Left ventricle myocardium inferior (tissue), 1 donor: Measurements from ENCODE around the gene APCDD1. TPM values are rescaled to one million over a fixed set of nuclear protein-coding genes. Genes with fewer than 3 reads are reported as not detected.
"Not testable (repeated sequence)": the region's sequence is repeated elsewhere in the genome, so short reads cannot be mapped to it uniquely, and the experiment has no call there.

Source experiments
- DNase-seq: peaks from one replicate; pipeline ENCODE4 v3.0.0-alpha.2; 2020
- H3K27ac ChIP-seq: fragments of 200-600 bp; replicated peaks from 2 replicates; pipeline ENCODE4 v1.8.0; 2021
- H3K27me3 ChIP-seq: fragments of 200-600 bp; 2 replicates; pipeline ENCODE4 v1.8.0; 2021; ENCODE audit warnings: low read depth
- H3K36me3 ChIP-seq: fragments of 200-600 bp; 2 replicates; pipeline ENCODE4 v1.8.0; 2021
- H3K4me1 ChIP-seq: fragments of 200-600 bp; 2 replicates; pipeline ENCODE4 v1.8.0; 2021
- H3K4me3 ChIP-seq: fragments of 200-600 bp; 2 replicates; pipeline ENCODE4 v1.8.0; 2021; ENCODE audit warnings: mild to moderate bottlenecking, moderate library complexity
- H3K9me3 ChIP-seq: fragments of 200-600 bp; replicated peaks from 2 replicates; pipeline ENCODE4 v1.8.0; 2021
- CTCF ChIP-seq: fragments of 200-600 bp; IDR thresholded peaks from 2 replicates; pipeline ENCODE4 v1.8.0; 2021; ENCODE audit warnings: antibody characterized with exemption, mild to moderate bottlenecking, borderline replicate concordance
- intact Hi-C: fragments of 100-400 bp; cut with micrococcal nuclease; formaldehyde crosslinking; loops from one replicate; pipeline ENCODE4 v1.11.0; 2022
- total RNA-seq: library from RNA; stranded (reverse); fragmentation: NEBNext Ultra II Directional; extraction: Animal tissue kit (Norgen Biotek cat#: 25700); gene quantifications from one replicate; pipeline ENCODE4 v1.2.1, GENCODE V29; 2021
- donor health status: DM: no; HTN: yes; CAD: no; lungs with severe emphysema.

The APCDD1 gene
- total RNA-seq, 1 donor from 2014 or later = 38.0 TPM

- Histone ChIP-seq H3K27ac (no peak overlapping the region), H3K36me3 (peaks cover 3% of the 10 kb centered on the region), H3K4me3 (no peak overlapping the region), H3K9me3 (no peaks in the 10 kb centered on the region), H3K4me1 (peaks cover 78% of the 10 kb centered on the region), H3K27me3 (no peaks in the 10 kb centered on the region)
- no peak for DNase-seq
- no peak for TF ChIP-seq CTCF
- intact Hi-C loops = no loop called here
These were observed 74.0 kb downstream of the APCDD1 start for GRCh38 chr18:10528439-10528838.

GRCh38 chr18:10530002-10530401 is 75.6 kb downstream of the APCDD1 start:
- H3K4me3 ChIP-seq = no peak overlapping the region
- no peaks in the 10 kb centered on the region for H3K27me3 ChIP-seq
- no peak for DNase-seq
- peak overlapping the region; percentile 36 for H3K27ac ChIP-seq
- no peaks in the 10 kb centered on the region for H3K9me3 ChIP-seq
- intact Hi-C loops = no loop called here
- no peak for TF ChIP-seq CTCF
- H3K4me1 ChIP-seq = peaks cover 85% of the 10 kb centered on the region
- peaks cover 16% of the 10 kb centered on the region for H3K36me3 ChIP-seq

- peaks cover 16% of the 10 kb centered on the region for H3K36me3 ChIP-seq
- DNase-seq = no peak
- peaks cover 79% of the 10 kb centered on the region for H3K4me1 ChIP-seq
- H3K27ac ChIP-seq = peak overlapping the region; percentile 36
- no peak for TF ChIP-seq CTCF
- H3K4me3 ChIP-seq = no peak overlapping the region
- no peaks in the 10 kb centered on the region for H3K27me3 ChIP-seq
- H3K9me3 ChIP-seq = no peaks in the 10 kb centered on the region
- intact Hi-C loops = no loop called here
These were observed 76.4 kb downstream of the APCDD1 start for GRCh38 chr18:10530852-10531251.

GRCh38 chr18:10533111-10533510 is 78.7 kb downstream of the APCDD1 start:
- no peak for TF ChIP-seq CTCF
- Histone ChIP-seq H3K27me3 (no peaks in the 10 kb centered on the region), H3K4me3 (no peak overlapping the region), H3K9me3 (no peaks in the 10 kb centered on the region), H3K4me1 (peaks cover 57% of the 10 kb centered on the region), H3K36me3 (peaks cover 22% of the 10 kb centered on the region), H3K27ac (no peak overlapping the region)
- DNase-seq = no peak
- intact Hi-C loops = no loop called here

- H3K27ac ChIP-seq = no peak overlapping the region
- no peak for DNase-seq
- intact Hi-C loops = no loop called here
- H3K27me3 ChIP-seq = no peaks in the 10 kb centered on the region
- no peak for TF ChIP-seq CTCF
- no peaks in the 10 kb centered on the region for H3K9me3 ChIP-seq
- peaks cover 49% of the 10 kb centered on the region for H3K36me3 ChIP-seq
- H3K4me3 ChIP-seq = no peak overlapping the region
- H3K4me1 ChIP-seq = peaks cover 25% of the 10 kb centered on the region
These were observed 81.8 kb downstream of the APCDD1 start for GRCh38 chr18:10536280-10536679.

- H3K36me3 ChIP-seq = peaks cover 61% of the 10 kb centered on the region
- no peaks in the 10 kb centered on the region for H3K27me3 ChIP-seq
- no peak overlapping the region for H3K27ac ChIP-seq
- intact Hi-C loops = no loop called here
- no peak for TF ChIP-seq CTCF
- peaks cover 17% of the 10 kb centered on the region for H3K4me1 ChIP-seq
- no peak for DNase-seq
- no peak overlapping the region for H3K4me3 ChIP-seq
- H3K9me3 ChIP-seq = no peaks in the 10 kb centered on the region
These were observed 83.3 kb downstream of the APCDD1 start for GRCh38 chr18:10537765-10538164.

GRCh38 chr18:10539124-10539523 is 84.7 kb downstream of the APCDD1 start:
- Histone ChIP-seq H3K4me1 (peaks cover 28% of the 10 kb centered on the region), H3K36me3 (peaks cover 52% of the 10 kb centered on the region)
- H3K27ac ChIP-seq, DNase-seq, intact Hi-C loops, H3K4me3 ChIP-seq, H3K9me3 ChIP-seq, H3K27me3 ChIP-seq: not testable (repeated sequence)
